GM19463 (cell line): Measurements from ENCODE around the gene FANCG.

Source experiments
- ATAC-seq: cut with Tn5 transposase; IDR thresholded peaks from one replicate; pipeline ENCODE4 v1.9.1; 2021; ENCODE audit warnings: mild to moderate bottlenecking, moderate library complexity; ENCODE audit not compliant: unreplicated experiment

FANCG gene

DNA sequence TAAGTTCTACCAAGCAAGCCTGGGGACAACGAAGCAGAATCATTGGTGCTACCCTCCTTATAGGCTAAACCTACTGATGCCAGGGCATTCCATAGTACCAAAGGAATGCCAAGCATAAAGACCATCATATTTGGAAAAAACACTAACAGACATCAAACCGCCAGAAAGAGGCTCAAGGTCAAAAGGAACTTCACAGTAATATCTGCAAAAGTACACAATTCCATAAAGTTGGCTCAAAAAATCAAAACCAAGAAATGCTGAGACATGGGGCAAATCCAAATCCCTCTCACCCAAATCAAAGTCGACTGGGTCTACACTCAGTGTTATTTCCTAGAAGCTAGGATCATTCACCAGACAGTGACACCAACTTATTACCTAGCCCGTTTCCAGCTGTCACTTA, 10.7 kb downstream of the FANCG start:
- ATAC-seq: no peak

GRCh38 chr9:35067056-35067455, 12.7 kb downstream of the FANCG start:
- ATAC-seq: no peak

DNA sequence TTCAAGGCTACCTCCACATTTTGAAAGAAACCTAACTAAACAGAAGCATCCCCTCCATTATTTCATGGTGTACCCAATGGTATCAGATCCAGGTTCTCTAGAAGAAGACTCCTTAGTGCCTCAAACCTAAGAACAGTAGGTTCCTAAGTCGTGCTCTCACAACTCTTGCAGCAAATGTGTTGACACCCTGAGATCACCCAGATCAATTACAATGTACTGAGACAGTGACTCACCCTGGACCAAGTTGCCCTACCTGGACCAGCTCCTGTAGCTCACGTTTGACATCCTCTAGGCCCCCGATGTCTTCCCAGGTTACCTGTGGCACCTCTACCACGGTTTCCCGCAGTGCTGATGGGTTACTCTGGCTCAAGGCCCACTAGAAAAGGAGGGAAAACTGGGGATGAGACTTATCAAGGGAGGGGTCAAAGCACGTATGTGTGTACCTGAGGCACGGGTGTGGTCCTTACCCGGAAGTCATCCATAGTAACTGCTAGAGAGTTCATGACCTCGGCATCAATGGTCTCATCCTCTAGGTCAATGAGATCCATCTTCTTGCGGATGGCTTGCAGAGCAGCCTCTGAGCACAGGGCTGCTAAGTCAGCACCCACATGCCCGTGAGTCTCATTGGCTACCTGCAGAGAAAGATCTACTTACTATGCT, 19.1 kb downstream of the FANCG start:
- no peak for ATAC-seq

GRCh38 chr9:35059438-35059837, 20.3 kb downstream of the FANCG start:
- no peak for ATAC-seq

DNA sequence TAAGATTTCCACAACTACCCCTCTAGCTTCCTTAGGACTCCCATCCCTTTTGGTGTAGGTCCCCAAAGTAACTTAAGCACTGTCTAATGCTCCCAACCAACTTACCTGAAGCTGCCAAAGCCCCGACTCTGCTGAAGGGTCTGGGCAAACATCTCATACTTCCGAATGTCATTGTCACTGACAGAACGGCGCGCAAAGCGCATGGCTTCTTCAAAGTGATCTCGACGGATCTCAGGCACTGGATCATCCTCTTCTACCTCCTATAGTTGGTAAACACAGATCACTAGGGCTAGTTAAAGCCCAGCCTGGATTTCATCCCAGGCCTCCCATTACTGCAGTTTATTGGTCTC, 22.5 kb downstream of the FANCG start:
- no peak for ATAC-seq

GRCh38 chr9:35056571-35057270, 23.0 kb downstream of the FANCG start:
- ATAC-seq: no peak

DNA sequence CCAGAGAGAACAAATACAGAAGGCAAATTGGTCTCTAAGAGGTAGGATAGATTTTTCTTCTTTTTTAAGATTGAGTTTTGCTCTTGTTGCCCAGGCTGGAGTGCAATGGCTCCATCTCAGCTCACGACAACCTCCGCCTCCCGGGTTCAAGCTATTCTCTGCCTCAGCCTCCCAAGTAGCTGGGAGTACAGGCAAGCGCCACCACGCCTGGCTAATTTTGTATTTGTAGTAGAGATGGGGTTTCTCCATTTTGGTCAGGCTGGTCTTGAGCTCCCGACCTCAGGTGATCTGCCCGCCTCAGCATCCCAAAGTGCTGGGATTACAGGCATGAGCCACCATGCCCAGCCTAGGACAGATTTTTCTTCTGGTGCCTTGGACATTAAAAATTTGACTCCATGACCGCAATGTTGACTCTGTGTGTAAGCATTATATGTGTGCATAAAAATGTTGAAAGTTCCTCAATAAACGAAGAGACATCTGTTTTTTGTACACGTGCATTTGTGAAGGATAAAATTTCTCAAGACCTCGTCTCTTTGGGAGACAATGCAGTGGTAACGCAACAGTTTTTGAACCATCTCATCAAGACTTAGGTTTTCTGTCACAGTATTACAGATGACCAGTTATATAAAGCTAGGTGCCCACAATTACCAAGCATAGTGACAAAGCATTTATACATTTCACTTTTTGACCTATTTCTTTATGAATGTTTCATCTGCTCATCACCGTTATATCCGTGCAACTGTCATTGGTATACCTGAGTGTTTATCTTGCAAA, 24.7 kb downstream of the FANCG start:
- ATAC-seq: no peak

DNA sequence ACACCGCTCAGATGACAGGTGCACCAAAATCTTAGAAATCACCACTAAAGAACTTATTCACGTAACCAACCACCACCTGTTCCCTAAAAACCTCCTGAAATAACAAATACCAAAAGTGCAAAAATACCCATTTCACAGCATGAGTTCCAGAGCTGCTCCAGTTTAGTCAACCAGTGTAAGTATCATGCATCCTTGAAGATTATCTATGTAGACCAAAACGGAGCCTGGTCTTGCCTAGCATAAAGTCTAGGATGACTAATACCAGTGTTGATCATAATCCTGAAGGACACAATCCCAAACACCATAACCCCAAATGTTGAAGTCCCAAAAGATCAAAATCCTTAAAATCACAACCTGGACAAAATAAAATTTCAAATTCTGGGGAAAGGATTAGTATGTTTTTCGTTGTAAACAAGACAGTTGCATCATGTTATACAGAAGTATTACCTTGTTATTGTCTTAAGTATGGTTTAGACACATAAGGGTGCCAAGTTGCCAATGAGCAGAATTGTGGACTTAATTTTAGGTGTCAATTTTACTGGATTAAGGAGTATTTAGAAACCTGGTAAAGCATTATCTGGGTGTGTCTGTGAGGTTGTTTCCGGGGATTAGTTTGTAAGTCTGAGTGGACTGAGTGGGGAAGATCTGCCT, 25.4 kb downstream of the FANCG start:
- no peak for ATAC-seq

GRCh38 chr9:35051069-35051967, 28.4 kb downstream of the FANCG start:
- ATAC-seq: no peak

GRCh38 chr9:35048511-35048910, 31.2 kb downstream of the FANCG start:
- no peak for ATAC-seq

GRCh38 chr9:35044071-35044470, 35.7 kb downstream of the FANCG start:
- no peak for ATAC-seq

DNA sequence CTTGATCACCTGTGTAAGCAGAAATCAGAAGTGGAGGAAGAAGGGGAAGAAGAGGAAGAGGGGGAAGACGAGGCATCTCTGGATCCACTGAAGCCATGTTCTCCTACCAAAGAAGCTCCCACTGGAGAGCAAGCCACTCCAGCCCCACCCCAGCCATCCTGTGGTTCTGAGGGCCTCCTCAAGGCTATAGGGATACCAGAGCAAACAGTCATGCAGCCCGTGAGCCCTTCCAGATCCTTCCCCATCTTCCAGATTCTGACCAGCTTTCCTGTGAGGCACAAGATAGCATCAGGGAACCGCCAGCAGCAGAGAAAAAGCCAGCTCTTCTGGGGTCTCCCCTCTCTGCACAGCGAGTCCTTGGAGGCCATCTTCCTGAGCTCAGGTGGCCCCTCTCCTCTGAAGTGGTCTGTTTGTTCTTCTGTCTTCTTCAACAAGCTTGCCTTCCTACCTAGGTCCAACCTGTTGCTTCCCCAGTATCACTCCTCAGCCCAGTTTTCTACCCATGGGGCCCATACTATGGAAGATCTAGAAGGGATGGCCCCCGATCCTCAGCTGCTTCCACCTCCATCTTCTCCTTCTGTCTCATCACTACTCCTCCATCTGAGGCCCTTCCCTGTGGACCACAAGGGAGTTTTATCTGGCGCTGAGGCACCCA, 36.7 kb downstream of the FANCG start:
- ATAC-seq: no peak

DNA sequence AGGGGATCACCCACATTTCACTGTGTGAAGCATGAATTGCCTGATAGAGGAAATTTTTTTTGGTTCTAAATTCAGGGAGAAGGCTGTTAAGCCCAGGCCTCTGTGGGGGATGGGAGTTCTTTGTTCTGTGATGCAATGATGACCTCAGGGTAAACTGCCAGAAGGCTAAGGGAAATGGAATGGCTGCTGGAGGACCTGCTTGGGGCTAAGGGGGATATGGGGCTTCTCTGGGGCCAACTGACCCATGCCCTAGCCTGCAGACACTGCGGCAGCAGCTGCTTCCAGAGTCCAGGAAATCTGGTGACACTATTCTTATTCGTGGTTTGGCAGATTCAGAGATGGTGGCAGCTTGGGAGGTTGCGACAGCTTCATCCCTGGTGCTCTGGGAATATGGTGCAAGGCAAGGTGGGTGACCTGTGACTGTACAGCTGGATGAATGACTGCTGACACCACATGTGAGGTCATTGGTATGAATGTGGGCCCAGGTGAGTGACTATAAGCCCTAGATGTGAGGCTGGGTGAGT, 37.6 kb downstream of the FANCG start:
- no peak for ATAC-seq

DNA sequence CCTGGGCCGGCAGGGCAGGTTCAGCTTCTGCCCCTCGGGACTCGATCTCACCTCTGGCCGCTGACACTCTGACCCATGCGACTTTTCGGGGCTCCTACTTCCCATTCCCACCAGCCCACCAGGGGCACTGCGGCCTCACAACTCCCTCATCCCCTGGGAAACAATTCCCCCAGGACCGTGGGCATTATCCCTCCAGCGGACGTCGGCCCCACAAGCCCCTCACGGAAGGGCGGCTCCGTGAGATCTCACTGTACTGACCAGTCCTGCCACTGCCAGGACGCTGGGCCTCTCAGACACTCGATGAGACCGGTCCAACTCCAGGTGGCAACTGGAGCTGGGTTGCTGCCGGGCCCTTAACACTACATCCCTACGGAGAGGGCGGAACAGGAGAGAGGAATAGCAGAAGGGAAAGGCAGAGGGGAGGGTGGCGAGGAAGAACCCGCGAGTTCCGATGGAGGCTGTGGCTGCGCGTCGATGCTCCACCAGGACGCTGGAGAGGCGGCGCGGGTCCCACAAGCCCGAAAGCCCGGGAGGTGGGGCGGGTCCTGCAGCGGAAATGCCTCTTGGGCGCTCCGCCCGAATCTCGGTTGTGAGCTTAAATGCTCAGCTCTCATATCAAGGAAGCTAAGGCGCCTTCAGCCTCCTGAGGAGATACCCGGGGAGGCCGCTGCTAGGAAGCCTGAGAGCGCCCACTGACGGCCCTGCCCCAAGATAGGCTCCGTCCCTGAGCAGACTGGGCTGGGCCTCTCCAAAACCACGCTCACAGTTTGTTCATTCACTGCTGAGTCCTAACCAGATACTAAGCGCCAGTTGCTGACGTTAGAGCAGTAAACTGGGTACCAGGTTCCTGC, 43.7 kb downstream of the FANCG start:
- no peak for ATAC-seq

DNA sequence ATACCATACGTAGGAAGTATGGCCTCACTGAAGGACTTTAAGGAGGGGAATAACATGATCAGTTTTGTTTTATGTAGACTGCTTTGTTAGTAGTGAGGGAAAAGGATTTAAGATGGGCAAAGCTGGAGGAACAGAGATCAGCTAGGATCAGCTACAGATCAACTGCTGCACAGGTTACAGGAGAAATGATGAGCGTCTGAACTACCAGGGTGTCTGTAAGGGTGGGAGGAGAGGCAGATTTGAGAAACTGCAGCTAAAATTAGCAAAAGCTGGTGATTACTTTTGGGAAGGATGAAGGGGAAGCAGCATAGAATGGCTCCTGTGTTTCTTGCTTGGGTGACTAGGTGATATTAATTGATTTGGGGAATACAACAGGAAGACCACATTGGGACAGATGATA, 46.6 kb downstream of the FANCG start:
- no peak for ATAC-seq

- no peak for ATAC-seq
Observed at GRCh38 chr9:35029852-35030251, 49.9 kb downstream of the FANCG start.

- ATAC-seq: no peak
Observed at GRCh38 chr9:35029241-35029640, 50.5 kb downstream of the FANCG start.

DNA sequence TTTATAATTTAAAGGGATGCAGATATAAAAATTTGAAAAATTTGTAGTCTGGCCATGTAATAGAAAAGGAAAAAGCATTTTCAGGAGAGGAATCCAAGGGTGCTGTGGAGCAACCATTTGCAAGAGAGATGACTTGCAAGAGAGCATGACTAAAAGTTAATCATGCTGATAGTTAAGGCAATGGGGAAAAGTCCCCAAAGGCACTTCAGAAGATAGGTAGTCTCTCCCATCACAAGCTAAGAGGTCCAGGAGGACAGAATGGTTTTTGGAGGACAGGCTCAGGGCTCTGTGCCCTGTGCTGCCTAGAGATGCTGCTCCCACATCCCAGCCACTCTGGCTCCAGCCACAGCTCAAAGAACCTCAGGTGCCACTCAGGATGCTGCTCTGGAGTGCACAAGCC, 51.4 kb downstream of the FANCG start:
- ATAC-seq: no peak

- ATAC-seq: no peak
Observed at GRCh38 chr9:35027860-35028259, 51.9 kb downstream of the FANCG start.
